WTC11 (cell line): ENCODE data around the gene ZNF423. TPM values are rescaled to one million over a fixed set of nuclear protein-coding genes. Genes with fewer than 3 reads are reported as not detected.

Experiments
- ATAC-seq: fragments of 200-7000 bp; cut with Tn5 transposase; 2 replicates; pipeline ENCODE4 v1.10.0; 2021; ENCODE audit warnings: mild to moderate bottlenecking, moderate library complexity
- CTCF ChIA-PET: fragments of 300-600 bp; sonication (Branson Sonifier 250); formaldehyde crosslinking; loops from one replicate; lab custom pipeline; 2021; ENCODE audit warnings: antibody characterized with exemption; lab: Charles Lee
- POLR2A ChIA-PET: fragments of 350-600 bp; sonication (Branson Sonifier 250); formaldehyde crosslinking; loops from one replicate; lab custom pipeline; 2021; ENCODE audit warnings: antibody characterized with exemption; lab: Charles Lee
- DNase-seq: peaks from one replicate; pipeline ENCODE4 v3.0.0; 2021; ENCODE audit warnings: low spot score
- H3K27ac Mint-ChIP-seq: 2 replicates; pipeline ENCODE4 v1.8.0; 2021; ENCODE audit warnings: mixed read lengths
- H3K27me3 Mint-ChIP-seq: 2 replicates; pipeline ENCODE4 v1.8.0; 2021; ENCODE audit warnings: low read depth, mild to moderate bottlenecking, moderate library complexity, mixed read lengths
- H3K36me3 Mint-ChIP-seq: 2 replicates; pipeline ENCODE4 v1.8.0; 2021; ENCODE audit warnings: mixed read lengths
- H3K4me1 Mint-ChIP-seq: 2 replicates; pipeline ENCODE4 v1.8.0; 2022; ENCODE audit warnings: mixed read lengths
- H3K4me3 Mint-ChIP-seq: 2 replicates; pipeline ENCODE4 v1.8.0; 2021; ENCODE audit warnings: mild to moderate bottlenecking, moderate library complexity, mixed read lengths
- H3K9me3 Mint-ChIP-seq: 2 replicates; pipeline ENCODE4 v1.8.0; 2021; ENCODE audit warnings: mixed read lengths
- FOXP1 ChIP-seq: sonication (generic); formaldehyde crosslinking; IDR thresholded peaks from 2 replicates; pipeline ENCODE4 v1.8.0; 2022; ENCODE audit warnings: missing genetic modification reagents, mild to moderate bottlenecking, moderate library complexity, borderline replicate concordance
- JAZF1 ChIP-seq: fragments of 250-450 bp; sonication (Bioruptor Pico); IDR thresholded peaks from 2 replicates; pipeline ENCODE4 v1.9.0; 2021; ENCODE audit warnings: moderate library complexity, mild to moderate bottlenecking, inconsistent platforms
- NFATC4 ChIP-seq: fragments of 250-450 bp; sonication (Bioruptor Pico); IDR thresholded peaks from 2 replicates; pipeline ENCODE4 v1.9.0; 2021; ENCODE audit warnings: mild to moderate bottlenecking
- total RNA-seq: library from RNA; stranded (reverse); gene quantifications from 3 replicates; pipeline ENCODE4 v1.2.3, GENCODE V29; 2021
- TF ChIP-seq, protein P1 (sequence below): sonication (generic); formaldehyde crosslinking; IDR thresholded peaks from 2 replicates; pipeline ENCODE4 v1.8.0; 2022; ENCODE audit warnings: mild to moderate bottlenecking, missing genetic modification reagents
- TF ChIP-seq, protein P2 (sequence below): sonication (generic); formaldehyde crosslinking; IDR thresholded peaks from 2 replicates; pipeline ENCODE4 v1.8.1; 2023; ENCODE audit warnings: mild to moderate bottlenecking, moderate library complexity, missing genetic modification reagents
- TF ChIP-seq, protein P3 (sequence below): sonication (generic); formaldehyde crosslinking; IDR thresholded peaks from 2 replicates; pipeline ENCODE4 v1.8.0; 2022; ENCODE audit warnings: mild to moderate bottlenecking, missing genetic modification reagents
- TF ChIP-seq, protein P4 (sequence below): sonication (generic); formaldehyde crosslinking; conservative IDR thresholded peaks from 2 replicates; pipeline ENCODE4 v1.8.1; 2022; ENCODE audit warnings: mild to moderate bottlenecking, missing genetic modification reagents
- TF ChIP-seq, protein P5 (sequence below): sonication (generic); formaldehyde crosslinking; IDR thresholded peaks from 2 replicates; pipeline ENCODE4 v1.8.1; 2023; ENCODE audit warnings: mild to moderate bottlenecking, missing genetic modification reagents, borderline replicate concordance
- TF ChIP-seq, protein P6 (sequence below): fragments of 250-450 bp; sonication (Bioruptor Pico); IDR thresholded peaks from 2 replicates; pipeline ENCODE4 v1.9.0; 2021; ENCODE audit warnings: mild to moderate bottlenecking
- TF ChIP-seq, protein P7 (sequence below): sonication (generic); formaldehyde crosslinking; IDR thresholded peaks from 2 replicates; pipeline ENCODE4 v1.8.0; 2023; ENCODE audit warnings: mild to moderate bottlenecking, missing genetic modification reagents
- TF ChIP-seq, protein P8 (sequence below): fragments of 250-450 bp; sonication (Bioruptor Pico); IDR thresholded peaks from 2 replicates; pipeline ENCODE4 v1.9.0; 2021; ENCODE audit warnings: mild to moderate bottlenecking, borderline replicate concordance
- TF ChIP-seq, protein P9 (sequence below): sonication (generic); formaldehyde crosslinking; IDR thresholded peaks from 2 replicates; pipeline ENCODE4 v1.8.1; 2022; ENCODE audit warnings: mild to moderate bottlenecking, moderate library complexity, missing genetic modification reagents
- TF ChIP-seq, protein P10 (sequence below): sonication (generic); formaldehyde crosslinking; IDR thresholded peaks from 2 replicates; pipeline ENCODE4 v1.8.0; 2022; ENCODE audit warnings: mild to moderate bottlenecking, missing genetic modification reagents

Gene ZNF423
- total RNA-seq, 1 experiment from 2014 or later, result 38.8 TPM

DNA sequence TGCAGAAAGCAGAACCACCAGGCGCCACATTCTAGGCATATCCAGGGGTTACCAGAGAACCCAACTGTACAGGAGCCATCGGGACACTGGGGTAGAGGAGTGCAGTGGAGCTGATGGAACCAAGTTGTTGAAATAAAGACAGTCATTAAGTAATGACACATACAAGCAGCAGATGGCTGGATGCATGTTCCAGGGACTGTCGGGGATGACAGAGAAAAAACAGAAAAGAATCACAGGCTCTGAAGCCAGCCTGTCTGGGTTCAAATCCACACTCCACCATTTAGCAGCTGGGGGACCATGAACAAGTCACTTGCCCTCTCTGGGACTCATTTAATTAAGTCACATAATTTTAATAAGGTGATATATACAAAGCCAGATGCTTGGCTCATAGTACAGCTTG lies 117.1 kb downstream of the ZNF423 start:
- Mint-ChIP-seq H3K27ac (no peak overlapping the region), H3K4me1 (peaks cover 29% of the 10 kb centered on the region), H3K27me3 (no peaks in the 10 kb centered on the region), H3K36me3 (no peaks in the 10 kb centered on the region), H3K9me3 (no peaks in the 10 kb centered on the region), H3K4me3 (no peak overlapping the region)
- CTCF ChIA-PET, result interaction anchor here (0.6 to 2.0 kb wide), 36 partner anchors 8 to 466 kb away, joined by 3 to 11 read pairs (median 4); no protein-coding TSS in a partner anchor
- DNase-seq (no peak), ATAC-seq (no peak)
- POLR2A ChIA-PET, result interaction anchor here (0.7 kb wide), 1 partner anchor 16 kb away, joined by 3 read pairs; no protein-coding TSS in a partner anchor
- no peak for TF ChIP-seq FOXP1 (CRISPR knock-in tag)

DNA sequence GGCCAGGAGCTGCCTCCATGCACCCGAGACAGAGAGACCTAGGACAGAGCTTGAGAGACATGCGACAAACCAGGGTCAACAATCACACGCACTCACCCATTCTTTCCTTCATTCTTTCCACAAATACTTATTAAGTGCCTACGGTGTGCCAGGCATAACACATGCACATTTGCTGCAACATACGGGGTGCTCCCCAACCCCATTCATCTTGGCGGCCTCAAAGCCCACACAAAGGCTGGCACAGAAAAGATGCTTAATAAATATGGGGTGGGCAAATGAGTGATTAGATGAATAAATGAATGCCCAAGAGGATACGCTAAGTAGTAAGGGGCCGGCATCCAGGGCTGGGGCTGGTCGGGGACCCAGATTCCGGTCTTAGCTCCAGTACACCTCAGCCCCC lies 117.9 kb downstream of the ZNF423 start:
- ATAC-seq, result no peak
- CTCF ChIA-PET, result interaction anchor here (1.4 to 1.8 kb wide), 3 partner anchors 38 to 94 kb away, joined by 3 to 6 read pairs (median 6); no protein-coding TSS in a partner anchor
- Mint-ChIP-seq H3K36me3 (no peaks in the 10 kb centered on the region), H3K4me3 (no peak overlapping the region), H3K9me3 (no peaks in the 10 kb centered on the region), H3K27me3 (no peaks in the 10 kb centered on the region), H3K4me1 (peaks cover 33% of the 10 kb centered on the region), H3K27ac (no peak overlapping the region)
- POLR2A ChIA-PET, result no interaction called here
- no peak for DNase-seq
- TF ChIP-seq FOXP1 (CRISPR knock-in tag), result no peak
- TF ChIP-seq, protein P1, sequence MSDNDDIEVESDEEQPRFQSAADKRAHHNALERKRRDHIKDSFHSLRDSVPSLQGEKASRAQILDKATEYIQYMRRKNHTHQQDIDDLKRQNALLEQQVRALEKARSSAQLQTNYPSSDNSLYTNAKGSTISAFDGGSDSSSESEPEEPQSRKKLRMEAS (CRISPR knock-in tag), result no peak
- TF ChIP-seq JAZF1 (CRISPR knock-in tag), result no peak
- TF ChIP-seq, protein P2, sequence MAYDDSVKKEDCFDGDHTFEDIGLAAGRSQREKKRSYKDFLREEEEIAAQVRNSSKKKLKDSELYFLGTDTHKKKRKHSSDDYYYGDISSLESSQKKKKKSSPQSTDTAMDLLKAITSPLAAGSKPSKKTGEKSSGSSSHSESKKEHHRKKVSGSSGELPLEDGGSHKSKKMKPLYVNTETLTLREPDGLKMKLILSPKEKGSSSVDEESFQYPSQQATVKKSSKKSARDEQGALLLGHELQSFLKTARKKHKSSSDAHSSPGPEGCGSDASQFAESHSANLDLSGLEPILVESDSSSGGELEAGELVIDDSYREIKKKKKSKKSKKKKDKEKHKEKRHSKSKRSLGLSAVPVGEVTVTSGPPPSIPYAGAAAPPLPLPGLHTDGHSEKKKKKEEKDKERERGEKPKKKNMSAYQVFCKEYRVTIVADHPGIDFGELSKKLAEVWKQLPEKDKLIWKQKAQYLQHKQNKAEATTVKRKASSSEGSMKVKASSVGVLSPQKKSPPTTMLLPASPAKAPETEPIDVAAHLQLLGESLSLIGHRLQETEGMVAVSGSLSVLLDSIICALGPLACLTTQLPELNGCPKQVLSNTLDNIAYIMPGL, result no peak
- TF ChIP-seq, protein P3, sequence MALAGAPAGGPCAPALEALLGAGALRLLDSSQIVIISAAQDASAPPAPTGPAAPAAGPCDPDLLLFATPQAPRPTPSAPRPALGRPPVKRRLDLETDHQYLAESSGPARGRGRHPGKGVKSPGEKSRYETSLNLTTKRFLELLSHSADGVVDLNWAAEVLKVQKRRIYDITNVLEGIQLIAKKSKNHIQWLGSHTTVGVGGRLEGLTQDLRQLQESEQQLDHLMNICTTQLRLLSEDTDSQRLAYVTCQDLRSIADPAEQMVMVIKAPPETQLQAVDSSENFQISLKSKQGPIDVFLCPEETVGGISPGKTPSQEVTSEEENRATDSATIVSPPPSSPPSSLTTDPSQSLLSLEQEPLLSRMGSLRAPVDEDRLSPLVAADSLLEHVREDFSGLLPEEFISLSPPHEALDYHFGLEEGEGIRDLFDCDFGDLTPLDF (CRISPR knock-in tag), result no peak
- TF ChIP-seq, protein P4, sequence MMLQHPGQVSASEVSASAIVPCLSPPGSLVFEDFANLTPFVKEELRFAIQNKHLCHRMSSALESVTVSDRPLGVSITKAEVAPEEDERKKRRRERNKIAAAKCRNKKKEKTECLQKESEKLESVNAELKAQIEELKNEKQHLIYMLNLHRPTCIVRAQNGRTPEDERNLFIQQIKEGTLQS, result no peak
- TF ChIP-seq, protein P5, sequence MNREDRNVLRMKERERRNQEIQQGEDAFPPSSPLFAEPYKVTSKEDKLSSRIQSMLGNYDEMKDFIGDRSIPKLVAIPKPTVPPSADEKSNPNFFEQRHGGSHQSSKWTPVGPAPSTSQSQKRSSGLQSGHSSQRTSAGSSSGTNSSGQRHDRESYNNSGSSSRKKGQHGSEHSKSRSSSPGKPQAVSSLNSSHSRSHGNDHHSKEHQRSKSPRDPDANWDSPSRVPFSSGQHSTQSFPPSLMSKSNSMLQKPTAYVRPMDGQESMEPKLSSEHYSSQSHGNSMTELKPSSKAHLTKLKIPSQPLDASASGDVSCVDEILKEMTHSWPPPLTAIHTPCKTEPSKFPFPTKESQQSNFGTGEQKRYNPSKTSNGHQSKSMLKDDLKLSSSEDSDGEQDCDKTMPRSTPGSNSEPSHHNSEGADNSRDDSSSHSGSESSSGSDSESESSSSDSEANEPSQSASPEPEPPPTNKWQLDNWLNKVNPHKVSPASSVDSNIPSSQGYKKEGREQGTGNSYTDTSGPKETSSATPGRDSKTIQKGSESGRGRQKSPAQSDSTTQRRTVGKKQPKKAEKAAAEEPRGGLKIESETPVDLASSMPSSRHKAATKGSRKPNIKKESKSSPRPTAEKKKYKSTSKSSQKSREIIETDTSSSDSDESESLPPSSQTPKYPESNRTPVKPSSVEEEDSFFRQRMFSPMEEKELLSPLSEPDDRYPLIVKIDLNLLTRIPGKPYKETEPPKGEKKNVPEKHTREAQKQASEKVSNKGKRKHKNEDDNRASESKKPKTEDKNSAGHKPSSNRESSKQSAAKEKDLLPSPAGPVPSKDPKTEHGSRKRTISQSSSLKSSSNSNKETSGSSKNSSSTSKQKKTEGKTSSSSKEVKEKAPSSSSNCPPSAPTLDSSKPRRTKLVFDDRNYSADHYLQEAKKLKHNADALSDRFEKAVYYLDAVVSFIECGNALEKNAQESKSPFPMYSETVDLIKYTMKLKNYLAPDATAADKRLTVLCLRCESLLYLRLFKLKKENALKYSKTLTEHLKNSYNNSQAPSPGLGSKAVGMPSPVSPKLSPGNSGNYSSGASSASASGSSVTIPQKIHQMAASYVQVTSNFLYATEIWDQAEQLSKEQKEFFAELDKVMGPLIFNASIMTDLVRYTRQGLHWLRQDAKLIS (CRISPR knock-in tag), result no peak
- TF ChIP-seq NFATC4 (CRISPR knock-in tag), result no peak
- TF ChIP-seq, protein P6, sequence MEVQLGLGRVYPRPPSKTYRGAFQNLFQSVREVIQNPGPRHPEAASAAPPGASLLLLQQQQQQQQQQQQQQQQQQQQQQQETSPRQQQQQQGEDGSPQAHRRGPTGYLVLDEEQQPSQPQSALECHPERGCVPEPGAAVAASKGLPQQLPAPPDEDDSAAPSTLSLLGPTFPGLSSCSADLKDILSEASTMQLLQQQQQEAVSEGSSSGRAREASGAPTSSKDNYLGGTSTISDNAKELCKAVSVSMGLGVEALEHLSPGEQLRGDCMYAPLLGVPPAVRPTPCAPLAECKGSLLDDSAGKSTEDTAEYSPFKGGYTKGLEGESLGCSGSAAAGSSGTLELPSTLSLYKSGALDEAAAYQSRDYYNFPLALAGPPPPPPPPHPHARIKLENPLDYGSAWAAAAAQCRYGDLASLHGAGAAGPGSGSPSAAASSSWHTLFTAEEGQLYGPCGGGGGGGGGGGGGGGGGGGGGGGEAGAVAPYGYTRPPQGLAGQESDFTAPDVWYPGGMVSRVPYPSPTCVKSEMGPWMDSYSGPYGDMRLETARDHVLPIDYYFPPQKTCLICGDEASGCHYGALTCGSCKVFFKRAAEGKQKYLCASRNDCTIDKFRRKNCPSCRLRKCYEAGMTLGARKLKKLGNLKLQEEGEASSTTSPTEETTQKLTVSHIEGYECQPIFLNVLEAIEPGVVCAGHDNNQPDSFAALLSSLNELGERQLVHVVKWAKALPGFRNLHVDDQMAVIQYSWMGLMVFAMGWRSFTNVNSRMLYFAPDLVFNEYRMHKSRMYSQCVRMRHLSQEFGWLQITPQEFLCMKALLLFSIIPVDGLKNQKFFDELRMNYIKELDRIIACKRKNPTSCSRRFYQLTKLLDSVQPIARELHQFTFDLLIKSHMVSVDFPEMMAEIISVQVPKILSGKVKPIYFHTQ (CRISPR knock-in tag), result no peak
- TF ChIP-seq, protein P7, sequence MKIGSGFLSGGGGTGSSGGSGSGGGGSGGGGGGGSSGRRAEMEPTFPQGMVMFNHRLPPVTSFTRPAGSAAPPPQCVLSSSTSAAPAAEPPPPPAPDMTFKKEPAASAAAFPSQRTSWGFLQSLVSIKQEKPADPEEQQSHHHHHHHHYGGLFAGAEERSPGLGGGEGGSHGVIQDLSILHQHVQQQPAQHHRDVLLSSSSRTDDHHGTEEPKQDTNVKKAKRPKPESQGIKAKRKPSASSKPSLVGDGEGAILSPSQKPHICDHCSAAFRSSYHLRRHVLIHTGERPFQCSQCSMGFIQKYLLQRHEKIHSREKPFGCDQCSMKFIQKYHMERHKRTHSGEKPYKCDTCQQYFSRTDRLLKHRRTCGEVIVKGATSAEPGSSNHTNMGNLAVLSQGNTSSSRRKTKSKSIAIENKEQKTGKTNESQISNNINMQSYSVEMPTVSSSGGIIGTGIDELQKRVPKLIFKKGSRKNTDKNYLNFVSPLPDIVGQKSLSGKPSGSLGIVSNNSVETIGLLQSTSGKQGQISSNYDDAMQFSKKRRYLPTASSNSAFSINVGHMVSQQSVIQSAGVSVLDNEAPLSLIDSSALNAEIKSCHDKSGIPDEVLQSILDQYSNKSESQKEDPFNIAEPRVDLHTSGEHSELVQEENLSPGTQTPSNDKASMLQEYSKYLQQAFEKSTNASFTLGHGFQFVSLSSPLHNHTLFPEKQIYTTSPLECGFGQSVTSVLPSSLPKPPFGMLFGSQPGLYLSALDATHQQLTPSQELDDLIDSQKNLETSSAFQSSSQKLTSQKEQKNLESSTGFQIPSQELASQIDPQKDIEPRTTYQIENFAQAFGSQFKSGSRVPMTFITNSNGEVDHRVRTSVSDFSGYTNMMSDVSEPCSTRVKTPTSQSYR (CRISPR knock-in tag), result no peak
- TF ChIP-seq, protein P8, sequence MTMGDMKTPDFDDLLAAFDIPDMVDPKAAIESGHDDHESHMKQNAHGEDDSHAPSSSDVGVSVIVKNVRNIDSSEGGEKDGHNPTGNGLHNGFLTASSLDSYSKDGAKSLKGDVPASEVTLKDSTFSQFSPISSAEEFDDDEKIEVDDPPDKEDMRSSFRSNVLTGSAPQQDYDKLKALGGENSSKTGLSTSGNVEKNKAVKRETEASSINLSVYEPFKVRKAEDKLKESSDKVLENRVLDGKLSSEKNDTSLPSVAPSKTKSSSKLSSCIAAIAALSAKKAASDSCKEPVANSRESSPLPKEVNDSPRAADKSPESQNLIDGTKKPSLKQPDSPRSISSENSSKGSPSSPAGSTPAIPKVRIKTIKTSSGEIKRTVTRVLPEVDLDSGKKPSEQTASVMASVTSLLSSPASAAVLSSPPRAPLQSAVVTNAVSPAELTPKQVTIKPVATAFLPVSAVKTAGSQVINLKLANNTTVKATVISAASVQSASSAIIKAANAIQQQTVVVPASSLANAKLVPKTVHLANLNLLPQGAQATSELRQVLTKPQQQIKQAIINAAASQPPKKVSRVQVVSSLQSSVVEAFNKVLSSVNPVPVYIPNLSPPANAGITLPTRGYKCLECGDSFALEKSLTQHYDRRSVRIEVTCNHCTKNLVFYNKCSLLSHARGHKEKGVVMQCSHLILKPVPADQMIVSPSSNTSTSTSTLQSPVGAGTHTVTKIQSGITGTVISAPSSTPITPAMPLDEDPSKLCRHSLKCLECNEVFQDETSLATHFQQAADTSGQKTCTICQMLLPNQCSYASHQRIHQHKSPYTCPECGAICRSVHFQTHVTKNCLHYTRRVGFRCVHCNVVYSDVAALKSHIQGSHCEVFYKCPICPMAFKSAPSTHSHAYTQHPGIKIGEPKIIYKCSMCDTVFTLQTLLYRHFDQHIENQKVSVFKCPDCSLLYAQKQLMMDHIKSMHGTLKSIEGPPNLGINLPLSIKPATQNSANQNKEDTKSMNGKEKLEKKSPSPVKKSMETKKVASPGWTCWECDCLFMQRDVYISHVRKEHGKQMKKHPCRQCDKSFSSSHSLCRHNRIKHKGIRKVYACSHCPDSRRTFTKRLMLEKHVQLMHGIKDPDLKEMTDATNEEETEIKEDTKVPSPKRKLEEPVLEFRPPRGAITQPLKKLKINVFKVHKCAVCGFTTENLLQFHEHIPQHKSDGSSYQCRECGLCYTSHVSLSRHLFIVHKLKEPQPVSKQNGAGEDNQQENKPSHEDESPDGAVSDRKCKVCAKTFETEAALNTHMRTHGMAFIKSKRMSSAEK (CRISPR knock-in tag), result no peak
- TF ChIP-seq, protein P9, sequence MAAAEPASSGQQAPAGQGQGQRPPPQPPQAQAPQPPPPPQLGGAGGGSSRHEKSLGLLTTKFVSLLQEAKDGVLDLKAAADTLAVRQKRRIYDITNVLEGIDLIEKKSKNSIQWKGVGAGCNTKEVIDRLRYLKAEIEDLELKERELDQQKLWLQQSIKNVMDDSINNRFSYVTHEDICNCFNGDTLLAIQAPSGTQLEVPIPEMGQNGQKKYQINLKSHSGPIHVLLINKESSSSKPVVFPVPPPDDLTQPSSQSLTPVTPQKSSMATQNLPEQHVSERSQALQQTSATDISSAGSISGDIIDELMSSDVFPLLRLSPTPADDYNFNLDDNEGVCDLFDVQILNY (CRISPR knock-in tag), result no peak
- TF ChIP-seq, protein P10, sequence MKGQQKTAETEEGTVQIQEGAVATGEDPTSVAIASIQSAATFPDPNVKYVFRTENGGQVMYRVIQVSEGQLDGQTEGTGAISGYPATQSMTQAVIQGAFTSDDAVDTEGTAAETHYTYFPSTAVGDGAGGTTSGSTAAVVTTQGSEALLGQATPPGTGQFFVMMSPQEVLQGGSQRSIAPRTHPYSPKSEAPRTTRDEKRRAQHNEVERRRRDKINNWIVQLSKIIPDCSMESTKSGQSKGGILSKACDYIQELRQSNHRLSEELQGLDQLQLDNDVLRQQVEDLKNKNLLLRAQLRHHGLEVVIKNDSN, result no peak
